ENCODE data around the gene KLK1.

Gene KLK1

GRCh38 chr19:50823389-50824042, at the start of gene KLK1:
Gene KLK1, minus strand, starts transcription at chr19:50823787. Its CDS starts 39 bp downstream, at chr19:50823748.
- no peak for DNase-seq (ENCODE audit: low read depth)

- DNase-seq (ENCODE audit: low read depth), result no peak
Measured at GRCh38 chr19:50873056-50873455, 49.5 kb upstream of the KLK1 start, which contains the start of gene KLK2. Gene KLK2, plus strand, starts transcription at chr19:50873439. Its CDS starts 35 bp downstream, at chr19:50873474.

- DNase-seq (ENCODE audit: low read depth), result no peak
Measured at GRCh38 chr19:50870417-50871089, 47.0 kb upstream of the KLK1 start.

- no peak for DNase-seq (ENCODE audit: low read depth)
Measured at GRCh38 chr19:50869479-50869878, 45.9 kb upstream of the KLK1 start.

- DNase-seq (ENCODE audit: low read depth), result no peak
Measured at GRCh38 chr19:50861496-50862286, 38.1 kb upstream of the KLK1 start.

GRCh38 chr19:50861010-50861409, 37.4 kb upstream of the KLK1 start:
- DNase-seq (ENCODE audit: low read depth), result no peak

- no peak for DNase-seq (ENCODE audit: low read depth)
Measured at GRCh38 chr19:50859849-50860248, 36.3 kb upstream of the KLK1 start.

GRCh38 chr19:50858886-50859285, 35.3 kb upstream of the KLK1 start:
- DNase-seq (ENCODE audit: low read depth), result no peak

GRCh38 chr19:50857366-50857765, 33.8 kb upstream of the KLK1 start:
- no peak for DNase-seq (ENCODE audit: low read depth)

- no peak for DNase-seq (ENCODE audit: low read depth)
Measured at GRCh38 chr19:50854636-50855410, 31.2 kb upstream of the KLK1 start, which contains the start of gene KLK3. Gene KLK3, plus strand, starts transcription at chr19:50854915. Its CDS starts 41 bp downstream, at chr19:50854956.

GRCh38 chr19:50851620-50852019, 28.0 kb upstream of the KLK1 start:
- no peak for DNase-seq (ENCODE audit: low read depth)

- DNase-seq (ENCODE audit: low read depth), result no peak
Measured at GRCh38 chr19:50850738-50851137, 27.2 kb upstream of the KLK1 start.

GRCh38 chr19:50844296-50844935, 20.8 kb upstream of the KLK1 start:
- no peak for DNase-seq (ENCODE audit: low read depth)

- no peak for DNase-seq (ENCODE audit: low read depth)
Measured at GRCh38 chr19:50843701-50844221, 20.2 kb upstream of the KLK1 start.

GRCh38 chr19:50843205-50843604, 19.6 kb upstream of the KLK1 start:
- DNase-seq (ENCODE audit: low read depth), result no peak

- DNase-seq (ENCODE audit: low read depth), result no peak
Measured at GRCh38 chr19:50842130-50842529, 18.5 kb upstream of the KLK1 start.

- DNase-seq (ENCODE audit: low read depth), result no peak
Measured at GRCh38 chr19:50839712-50840655, 16.4 kb upstream of the KLK1 start.

GRCh38 chr19:50838239-50838638, 14.7 kb upstream of the KLK1 start:
- no peak for DNase-seq (ENCODE audit: low read depth)

- DNase-seq (ENCODE audit: low read depth), result no peak
Measured at GRCh38 chr19:50837300-50837699, 13.7 kb upstream of the KLK1 start.

GRCh38 chr19:50836543-50837195, 13.1 kb upstream of the KLK1 start:
- no peak for DNase-seq (ENCODE audit: low read depth)

Measured in activated T-cell treated with anti-CD3 and anti-CD28 coated beads for 24 hours (primary cell).